ENCODE results near the gene LYST.
"Not testable (repeated sequence)": the region's sequence is repeated elsewhere in the genome, so short reads cannot be mapped to it uniquely, and the experiment has no call there.

Gene LYST

GRCh38 chr1:235625831-235626230 is 240.9 kb downstream of the LYST start:
- DNase-seq, result no peak

- no peak for DNase-seq
Observed at GRCh38 chr1:235625340-235625739, 241.4 kb downstream of the LYST start.

- no peak for DNase-seq
Observed at GRCh38 chr1:235624721-235625333, 241.9 kb downstream of the LYST start.

GRCh38 chr1:235622936-235623779 is 243.5 kb downstream of the LYST start:
- no peak for DNase-seq

GRCh38 chr1:235619149-235619548 is 247.6 kb downstream of the LYST start:
- DNase-seq, result not testable (repeated sequence)

GRCh38 chr1:235617808-235618207 is 248.9 kb downstream of the LYST start:
- no peak for DNase-seq

GRCh38 chr1:235617140-235617539 is 249.6 kb downstream of the LYST start:
- DNase-seq, result no peak

- no peak for DNase-seq
Observed at GRCh38 chr1:235614442-235614954, 252.2 kb downstream of the LYST start.

GRCh38 chr1:235613602-235614001 is 253.1 kb downstream of the LYST start:
- DNase-seq, result no peak

- DNase-seq, result no peak
Observed at GRCh38 chr1:235612761-235613160, 253.9 kb downstream of the LYST start.
